ENCODE data around the gene CLEC2D. TPM values are rescaled to one million over a fixed set of nuclear protein-coding genes. Genes with fewer than 3 reads are reported as not detected.

Gene CLEC2D
- total and polyA plus RNA-seq, 10 donors = 20.8 to 131 (median 79.9) TPM

- no peaks in the 10 kb centered on the region for H3K9me3 ChIP-seq
- 87 to 94% (median 90%) methylated on average over 7 of the region's 7 CpGs for WGBS, 5 donors
- H3K36me3 ChIP-seq = no peaks in the 10 kb centered on the region
- no peak for TF ChIP-seq POLR2AphosphoS5 (IDR thresholded peaks at IDR 0.05)
- no peak for TF ChIP-seq CTCF (IDR thresholded peaks at IDR 0.05 in 8 of 11, conservative IDR thresholded peaks at IDR 0.05 in 3 of 11)
- TF ChIP-seq POLR2A (IDR thresholded peaks at IDR 0.05) = no peak
- no peak overlapping the region for H3K4me3 ChIP-seq
- intact Hi-C loops (cut with DNase I; ENCODE audit: low total_unique reads) = no loop called here
- H3K27me3 ChIP-seq (replicated peaks in 1 of 7) = no peaks in the 10 kb centered on the region
- H3K27ac ChIP-seq = peak overlapping the region in 4 of 8 donors; percentile 1 to 87 (median 82)
- H3K4me1 ChIP-seq = peaks cover 0 to 85% (median 27%) of the 10 kb centered on the region in 6 donors
- DNase-seq = no peak
Measured at GRCh38 chr12:9718968-9719367, 49.5 kb downstream of the CLEC2D start.

GRCh38 chr12:9719790-9720189 is 50.3 kb downstream of the CLEC2D start:
- Histone ChIP-seq H3K27ac (peak overlapping the region in 5 of 8 donors; percentile 1 to 87 (median 82)), H3K4me3 (no peak overlapping the region), H3K4me1 (peaks cover 0 to 79% (median 25%) of the 10 kb centered on the region in 6 donors), H3K27me3 (replicated peaks in 1 of 7) (no peaks in the 10 kb centered on the region), H3K36me3 (no peaks in the 10 kb centered on the region), H3K9me3 (no peaks in the 10 kb centered on the region)
- 34 to 71% (median 50%) methylated on average over 1 of the region's 1 CpG for WGBS, 5 donors
- no peak for DNase-seq
- no peak for TF ChIP-seq POLR2A (IDR thresholded peaks at IDR 0.05)
- TF ChIP-seq CTCF (IDR thresholded peaks at IDR 0.05 in 8 of 11, conservative IDR thresholded peaks at IDR 0.05 in 3 of 11) = no peak
- no peak for TF ChIP-seq POLR2AphosphoS5 (IDR thresholded peaks at IDR 0.05)
- intact Hi-C loops (cut with DNase I; ENCODE audit: low total_unique reads) = no loop called here

- peak in 1 of 3 donors; percentile 45 for TF ChIP-seq POLR2A (IDR thresholded peaks at IDR 0.05)
- no peak for TF ChIP-seq CTCF (IDR thresholded peaks at IDR 0.05 in 8 of 11, conservative IDR thresholded peaks at IDR 0.05 in 3 of 11)
- TF ChIP-seq POLR2AphosphoS5 (IDR thresholded peaks at IDR 0.05) = peak in 1 of 3 donors; percentile 55
- Histone ChIP-seq H3K4me1 (peaks cover 0 to 79% (median 23%) of the 10 kb centered on the region in 6 donors), H3K36me3 (no peaks in the 10 kb centered on the region), H3K27me3 (replicated peaks in 1 of 7) (no peaks in the 10 kb centered on the region), H3K4me3 (no peak overlapping the region), H3K9me3 (no peaks in the 10 kb centered on the region), H3K27ac (peak overlapping the region; percentile 38 to 87 (median 78))
- intact Hi-C loops (cut with DNase I; ENCODE audit: low total_unique reads) = no loop called here
- WGBS, 5 donors = 44 to 59% (median 58%) methylated on average over 5 of the region's 5 CpGs
- DNase-seq = no peak
Measured at GRCh38 chr12:9721394-9722092, 52.0 kb downstream of the CLEC2D start.

- intact Hi-C loops (cut with DNase I; ENCODE audit: low total_unique reads) = no loop called here
- no peaks in the 10 kb centered on the region for H3K27me3 ChIP-seq (replicated peaks in 1 of 7)
- H3K36me3 ChIP-seq = no peaks in the 10 kb centered on the region
- H3K4me3 ChIP-seq = no peak overlapping the region
- H3K27ac ChIP-seq = peak overlapping the region in 6 of 8 donors; percentile 17 to 87 (median 83)
- H3K4me1 ChIP-seq = peaks cover 0 to 58% (median 17%) of the 10 kb centered on the region in 6 donors
- 70 to 87% (median 79%) methylated on average over 1 of the region's 1 CpG for WGBS, 5 donors
- DNase-seq = no peak
- no peaks in the 10 kb centered on the region for H3K9me3 ChIP-seq
- TF ChIP-seq POLR2AphosphoS5 (IDR thresholded peaks at IDR 0.05) (no peak), CTCF (IDR thresholded peaks at IDR 0.05 in 8 of 11, conservative IDR thresholded peaks at IDR 0.05 in 3 of 11) (no peak), POLR2A (IDR thresholded peaks at IDR 0.05) (no peak)
Measured at GRCh38 chr12:9724023-9724422, 54.5 kb downstream of the CLEC2D start.

All from spleen (tissue), 11 donors.